Measurements from ENCODE around the gene DIPK1B. TPM values are rescaled to one million over a fixed set of nuclear protein-coding genes. Genes with fewer than 3 reads are reported as not detected.
"Not testable (repeated sequence)": the region's sequence is repeated elsewhere in the genome, so short reads cannot be mapped to it uniquely, and the experiment has no call there.

Gene DIPK1B
- polyA plus RNA-seq, 2 donors, result 1.6 to 2.5 TPM

DNA sequence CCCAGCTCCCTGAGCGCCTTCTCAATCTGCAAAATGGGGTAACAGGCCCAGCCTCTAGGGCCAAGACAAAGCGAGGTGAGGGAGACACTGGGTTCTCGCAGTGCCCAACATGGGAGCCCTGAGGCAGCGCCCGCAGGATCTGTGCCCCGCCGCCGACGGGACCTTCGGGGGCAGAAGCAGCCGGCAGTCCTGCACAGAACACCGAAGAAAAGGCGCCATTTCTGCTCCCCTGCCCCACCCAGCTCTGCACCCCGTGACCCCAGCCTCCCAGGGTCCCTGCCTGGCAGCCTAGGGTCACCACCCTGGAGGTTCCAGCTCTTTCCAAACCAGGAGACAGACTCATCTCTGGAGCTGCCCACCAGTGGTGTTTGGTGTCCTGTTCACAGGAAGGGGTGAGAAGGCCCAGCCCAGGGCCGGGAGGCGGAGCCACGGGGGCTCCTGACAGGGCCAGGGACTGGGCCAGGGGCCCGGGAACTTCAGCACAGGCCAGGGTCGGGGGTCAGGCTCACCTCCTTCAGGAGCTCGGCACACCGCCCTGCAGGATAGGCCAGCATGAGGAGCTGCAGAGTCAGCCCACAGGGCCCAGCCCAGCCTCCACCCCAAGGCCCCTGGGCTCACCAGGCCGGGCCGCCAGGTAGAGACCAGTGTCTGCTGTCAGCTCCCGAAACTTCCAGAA lies 42.4 kb downstream of the DIPK1B start:
- Histone ChIP-seq H3K9me3 (ENCODE audit: control insufficient read depth in 2 of 2, insufficient read depth in 1 of 2, low read depth in 1 of 2, low read length in 1 of 2) (peaks cover 4 to 17% of the 10 kb centered on the region in 2 donors), H3K36me3 (ENCODE audit: control insufficient read depth in 2 of 2, insufficient read depth in 2 of 2, low read length in 1 of 2) (no peaks in the 10 kb centered on the region), H3K27ac (ENCODE audit: low read depth in 2 of 2, low read length in 1 of 2) (no peak overlapping the region), H3K4me1 (ENCODE audit: control insufficient read depth in 2 of 2, insufficient read depth in 2 of 2, low read length in 1 of 2) (no peaks in the 10 kb centered on the region), H3K4me3 (ENCODE audit: low read depth in 1 of 2, low read length in 2 of 2) (no peak overlapping the region), H3K27me3 (ENCODE audit: control insufficient read depth in 1 of 2, insufficient read depth in 2 of 2, low read length in 2 of 2) (no peaks in the 10 kb centered on the region)
- WGBS, 2 donors, result 78 to 79% methylated on average over 24 of the region's 24 CpGs

DNA sequence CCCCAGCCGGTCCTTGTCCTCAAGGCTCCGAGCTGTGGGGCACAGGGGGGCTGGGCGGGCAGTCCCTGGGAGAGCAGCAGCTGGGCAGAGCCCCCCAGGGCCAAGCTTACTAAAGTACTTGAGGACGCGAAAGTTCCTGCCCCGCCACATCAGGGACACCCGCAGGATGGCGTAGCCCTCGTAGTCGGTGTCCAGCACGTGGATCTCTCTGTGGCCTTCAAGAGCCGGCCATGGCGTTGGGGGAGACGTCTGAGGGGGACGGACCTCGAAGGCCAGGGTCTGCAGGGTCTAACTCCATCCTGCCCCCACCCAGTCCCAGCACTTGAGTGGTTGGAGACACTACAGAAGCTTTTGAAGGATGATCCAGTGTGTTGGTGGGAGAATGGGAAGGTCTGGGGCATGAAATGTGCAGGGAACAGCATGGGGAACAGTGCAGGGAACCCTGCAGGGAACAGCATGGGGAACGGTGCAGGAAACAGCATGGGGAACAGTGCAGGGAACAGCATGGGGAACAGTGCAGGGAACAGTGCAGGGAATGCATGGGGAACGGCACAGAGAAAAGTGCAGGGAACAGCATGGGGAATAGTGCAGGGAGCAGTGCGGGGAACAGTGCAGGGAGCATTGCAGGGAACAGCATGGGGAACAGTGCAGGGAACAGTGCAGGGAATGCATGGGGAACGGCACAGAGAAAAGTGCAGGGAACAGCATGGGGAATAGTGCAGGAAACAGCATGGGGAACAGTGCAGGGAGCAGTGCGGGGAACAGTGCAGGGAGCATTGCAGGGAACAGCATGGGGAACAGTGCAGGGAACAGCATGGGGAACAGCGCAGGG lies 43.1 kb downstream of the DIPK1B start:
- not testable (repeated sequence) for H3K27me3 ChIP-seq (ENCODE audit: control insufficient read depth in 1 of 2, insufficient read depth in 2 of 2, low read length in 2 of 2); H3K4me3 ChIP-seq (ENCODE audit: low read depth in 1 of 2, low read length in 2 of 2); H3K4me1 ChIP-seq (ENCODE audit: control insufficient read depth in 2 of 2, insufficient read depth in 2 of 2, low read length in 1 of 2); H3K27ac ChIP-seq (ENCODE audit: low read depth in 2 of 2, low read length in 1 of 2); H3K36me3 ChIP-seq (ENCODE audit: control insufficient read depth in 2 of 2, insufficient read depth in 2 of 2, low read length in 1 of 2)
- WGBS, 2 donors, result 91 to 92% methylated on average over 22 of the region's 22 CpGs
- H3K9me3 ChIP-seq (ENCODE audit: control insufficient read depth in 2 of 2, insufficient read depth in 1 of 2, low read depth in 1 of 2, low read length in 1 of 2), result peaks cover 4 to 17% of the 10 kb centered on the region in 2 donors

DNA sequence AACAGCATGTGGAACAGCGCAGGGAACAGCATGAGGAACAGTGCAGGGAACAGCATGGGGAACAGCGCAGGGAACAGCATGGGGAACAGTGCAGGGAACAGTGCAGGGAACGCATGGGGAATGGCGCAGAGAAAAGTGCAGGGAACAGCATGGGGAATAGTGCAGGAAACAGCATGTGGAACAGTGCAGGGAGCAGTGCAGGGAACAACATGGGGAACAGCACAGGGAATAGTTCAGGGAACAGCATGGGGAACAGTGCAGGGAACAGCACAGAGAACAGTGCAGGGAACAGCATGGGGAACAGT lies 43.7 kb downstream of the DIPK1B start:
- Histone ChIP-seq H3K36me3 (ENCODE audit: control insufficient read depth in 2 of 2, insufficient read depth in 2 of 2, low read length in 1 of 2) (no peaks in the 10 kb centered on the region), H3K27me3 (ENCODE audit: control insufficient read depth in 1 of 2, insufficient read depth in 2 of 2, low read length in 2 of 2) (no peaks in the 10 kb centered on the region), H3K27ac (ENCODE audit: low read depth in 2 of 2, low read length in 1 of 2) (no peak overlapping the region), H3K4me3 (ENCODE audit: low read depth in 1 of 2, low read length in 2 of 2) (no peak overlapping the region), H3K9me3 (ENCODE audit: control insufficient read depth in 2 of 2, insufficient read depth in 1 of 2, low read depth in 1 of 2, low read length in 1 of 2) (peaks cover 4 to 17% of the 10 kb centered on the region in 2 donors), H3K4me1 (ENCODE audit: control insufficient read depth in 2 of 2, insufficient read depth in 2 of 2, low read length in 1 of 2) (no peaks in the 10 kb centered on the region)
- 98 to 99% methylated on average over 4 of the region's 4 CpGs for WGBS, 2 donors

DNA sequence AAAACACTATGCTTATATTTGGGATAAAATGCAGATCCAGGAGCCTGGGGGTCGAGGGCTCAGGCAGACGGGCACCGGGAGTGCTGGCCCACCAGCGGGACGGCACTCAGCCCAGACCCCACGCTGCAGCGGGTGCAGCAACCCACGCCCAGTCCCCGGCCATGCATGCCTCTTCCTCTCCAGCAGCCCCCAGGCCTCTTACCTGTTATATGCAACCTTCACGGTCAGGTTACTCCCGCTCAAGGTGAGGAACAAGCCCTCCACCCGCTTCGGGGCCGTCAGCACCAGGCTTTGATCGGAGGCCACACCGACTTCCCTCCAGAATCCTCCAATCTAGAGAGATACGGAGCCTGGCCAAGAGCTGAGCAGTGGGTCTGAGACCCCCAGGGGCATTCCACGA lies 44.5 kb downstream of the DIPK1B start:
- 91% methylated on average over 18 of the region's 18 CpGs for WGBS, 2 donors
- Histone ChIP-seq H3K9me3 (ENCODE audit: control insufficient read depth in 2 of 2, insufficient read depth in 1 of 2, low read depth in 1 of 2, low read length in 1 of 2) (peaks cover 4 to 14% of the 10 kb centered on the region in 2 donors), H3K36me3 (ENCODE audit: control insufficient read depth in 2 of 2, insufficient read depth in 2 of 2, low read length in 1 of 2) (no peaks in the 10 kb centered on the region), H3K27me3 (ENCODE audit: control insufficient read depth in 1 of 2, insufficient read depth in 2 of 2, low read length in 2 of 2) (no peaks in the 10 kb centered on the region), H3K4me3 (ENCODE audit: low read depth in 1 of 2, low read length in 2 of 2) (no peak overlapping the region), H3K4me1 (ENCODE audit: control insufficient read depth in 2 of 2, insufficient read depth in 2 of 2, low read length in 1 of 2) (no peaks in the 10 kb centered on the region), H3K27ac (ENCODE audit: low read depth in 2 of 2, low read length in 1 of 2) (no peak overlapping the region)

DNA sequence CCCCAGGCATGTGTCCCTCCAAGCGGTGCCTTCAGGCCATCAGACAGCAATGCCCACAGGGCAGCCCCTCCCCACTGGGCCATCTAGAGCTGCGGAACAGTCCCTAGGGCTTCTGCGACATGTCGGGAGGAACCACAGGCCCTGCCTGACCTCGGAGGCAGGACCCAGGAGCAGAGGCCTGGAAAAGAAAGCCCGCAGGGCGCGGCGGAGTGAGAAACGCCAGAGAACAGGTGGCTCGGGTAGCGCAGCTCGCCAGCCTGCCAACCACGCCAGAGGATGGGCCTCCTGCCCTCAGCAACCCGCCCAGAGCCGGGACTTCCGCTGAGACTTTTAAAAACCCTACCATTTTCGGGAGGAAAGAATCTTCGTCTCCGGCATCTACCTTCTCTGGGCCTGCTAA lies 45.0 kb downstream of the DIPK1B start:
- WGBS, 2 donors, result 85 to 88% methylated on average over 20 of the region's 20 CpGs
- Histone ChIP-seq H3K9me3 (ENCODE audit: control insufficient read depth in 2 of 2, insufficient read depth in 1 of 2, low read depth in 1 of 2, low read length in 1 of 2) (peaks cover 4 to 11% of the 10 kb centered on the region in 2 donors), H3K4me3 (ENCODE audit: low read depth in 1 of 2, low read length in 2 of 2) (no peak overlapping the region), H3K27me3 (ENCODE audit: control insufficient read depth in 1 of 2, insufficient read depth in 2 of 2, low read length in 2 of 2) (no peaks in the 10 kb centered on the region), H3K36me3 (ENCODE audit: control insufficient read depth in 2 of 2, insufficient read depth in 2 of 2, low read length in 1 of 2) (no peaks in the 10 kb centered on the region), H3K4me1 (ENCODE audit: control insufficient read depth in 2 of 2, insufficient read depth in 2 of 2, low read length in 1 of 2) (no peaks in the 10 kb centered on the region), H3K27ac (ENCODE audit: low read depth in 2 of 2, low read length in 1 of 2) (no peak overlapping the region)

DNA sequence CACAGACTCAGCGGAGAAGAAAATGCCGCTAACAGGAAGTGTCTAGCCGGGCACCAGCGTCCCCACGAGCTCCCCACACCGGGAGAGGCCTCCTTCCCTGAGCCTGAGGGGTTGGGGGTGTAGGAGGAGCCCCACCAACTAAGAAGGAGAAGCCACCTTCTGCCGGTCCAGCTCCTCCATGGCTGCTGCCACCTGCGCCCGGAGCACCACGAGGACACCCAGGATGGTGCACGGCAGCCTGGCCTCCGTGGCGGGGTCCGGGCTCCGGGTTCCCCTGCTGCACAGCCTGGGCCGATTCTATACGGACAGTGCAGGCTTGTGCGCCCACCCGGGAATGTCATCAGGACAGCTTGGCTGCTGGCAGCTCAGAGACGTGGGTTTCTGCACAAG lies 45.4 kb downstream of the DIPK1B start:
- H3K27me3 ChIP-seq (ENCODE audit: control insufficient read depth in 1 of 2, insufficient read depth in 2 of 2, low read length in 2 of 2), result no peaks in the 10 kb centered on the region
- 78 to 79% methylated on average over 20 of the region's 20 CpGs for WGBS, 2 donors
- H3K36me3 ChIP-seq (ENCODE audit: control insufficient read depth in 2 of 2, insufficient read depth in 2 of 2, low read length in 1 of 2), result no peaks in the 10 kb centered on the region
- H3K4me3 ChIP-seq (ENCODE audit: low read depth in 1 of 2, low read length in 2 of 2), result no peak overlapping the region
- H3K9me3 ChIP-seq (ENCODE audit: control insufficient read depth in 2 of 2, insufficient read depth in 1 of 2, low read depth in 1 of 2, low read length in 1 of 2), result peaks cover 4 to 11% of the 10 kb centered on the region in 2 donors
- H3K27ac ChIP-seq (ENCODE audit: low read depth in 2 of 2, low read length in 1 of 2), result no peak overlapping the region
- H3K4me1 ChIP-seq (ENCODE audit: control insufficient read depth in 2 of 2, insufficient read depth in 2 of 2, low read length in 1 of 2), result no peaks in the 10 kb centered on the region

DNA sequence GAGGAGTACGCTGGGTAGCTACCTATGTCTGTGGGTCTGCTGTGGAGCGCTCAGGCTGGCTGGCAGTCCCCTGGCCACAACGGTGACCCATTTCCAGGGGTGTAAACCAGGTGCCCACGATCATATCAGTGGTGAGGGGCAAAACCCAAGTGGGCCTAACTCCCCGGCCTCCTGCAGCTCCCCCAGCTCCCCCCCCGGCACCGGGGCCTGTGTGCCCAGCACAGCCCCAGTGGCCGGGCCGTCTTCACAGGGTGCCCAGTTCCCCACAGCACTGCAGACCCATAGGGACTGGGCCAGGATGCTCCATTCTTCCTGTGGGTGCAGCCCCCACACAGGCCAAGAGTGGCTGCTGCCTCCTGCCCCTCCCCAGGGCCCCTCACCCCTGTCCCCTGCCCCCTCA lies 46.6 kb downstream of the DIPK1B start:
- H3K4me1 ChIP-seq (ENCODE audit: control insufficient read depth in 2 of 2, insufficient read depth in 2 of 2, low read length in 1 of 2), result no peaks in the 10 kb centered on the region
- WGBS, 2 donors, result 80 to 83% methylated on average over 9 of the region's 9 CpGs
- H3K9me3 ChIP-seq (ENCODE audit: control insufficient read depth in 2 of 2, insufficient read depth in 1 of 2, low read depth in 1 of 2, low read length in 1 of 2), result peaks cover 4 to 11% of the 10 kb centered on the region in 2 donors
- H3K27ac ChIP-seq (ENCODE audit: low read depth in 2 of 2, low read length in 1 of 2), result no peak overlapping the region
- H3K27me3 ChIP-seq (ENCODE audit: control insufficient read depth in 1 of 2, insufficient read depth in 2 of 2, low read length in 2 of 2), result no peaks in the 10 kb centered on the region
- H3K36me3 ChIP-seq (ENCODE audit: control insufficient read depth in 2 of 2, insufficient read depth in 2 of 2, low read length in 1 of 2), result no peaks in the 10 kb centered on the region
- no peak overlapping the region for H3K4me3 ChIP-seq (ENCODE audit: low read depth in 1 of 2, low read length in 2 of 2)

DNA sequence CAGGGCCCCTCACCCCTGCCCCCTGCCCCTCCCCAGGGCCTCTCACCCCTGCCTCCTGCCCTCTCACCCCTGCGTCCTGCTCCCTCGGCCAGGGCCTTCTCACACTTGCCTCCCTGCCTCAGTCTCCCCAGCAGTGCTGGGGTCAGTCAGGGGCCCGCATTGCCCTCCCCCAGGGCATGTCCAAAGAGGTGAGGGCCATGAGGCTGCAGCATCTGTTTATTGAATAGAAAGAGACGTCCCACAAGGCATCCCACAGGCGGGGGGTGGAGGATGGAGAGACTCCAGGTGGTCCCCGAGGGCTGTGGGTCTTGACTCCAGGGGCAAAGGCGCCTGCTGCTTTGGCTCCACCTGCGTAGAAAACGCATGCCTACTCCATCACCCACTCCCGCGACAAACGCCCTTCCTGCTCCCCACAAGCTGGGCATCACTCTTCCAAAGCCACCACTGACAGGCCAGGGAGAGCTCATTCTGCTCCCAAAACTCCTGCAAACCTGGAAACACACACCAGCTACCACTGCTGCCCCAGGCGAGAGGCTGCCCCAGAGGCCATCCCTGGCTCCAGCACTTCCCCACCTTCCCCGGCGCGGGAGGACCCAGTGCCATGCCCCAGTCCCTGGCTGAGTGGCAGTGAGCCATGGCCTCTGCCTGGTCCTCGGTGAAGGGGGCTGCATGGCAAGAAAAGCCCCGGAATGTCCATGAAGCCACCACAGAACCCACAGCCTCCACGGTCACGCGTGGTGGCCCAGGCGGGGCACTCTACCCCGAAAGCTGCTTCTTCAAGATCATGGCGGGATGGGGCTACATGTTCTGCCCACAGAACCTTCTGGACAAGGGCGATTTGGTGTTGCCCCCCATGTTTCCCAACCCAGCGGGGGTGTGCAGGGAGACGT lies 47.3 kb downstream of the DIPK1B start:
- Histone ChIP-seq H3K27ac (ENCODE audit: low read depth in 2 of 2, low read length in 1 of 2) (no peak overlapping the region), H3K4me3 (ENCODE audit: low read depth in 1 of 2, low read length in 2 of 2) (no peak overlapping the region), H3K9me3 (ENCODE audit: control insufficient read depth in 2 of 2, insufficient read depth in 1 of 2, low read depth in 1 of 2, low read length in 1 of 2) (peaks cover 4 to 11% of the 10 kb centered on the region in 2 donors), H3K36me3 (ENCODE audit: control insufficient read depth in 2 of 2, insufficient read depth in 2 of 2, low read length in 1 of 2) (no peaks in the 10 kb centered on the region), H3K27me3 (ENCODE audit: control insufficient read depth in 1 of 2, insufficient read depth in 2 of 2, low read length in 2 of 2) (no peaks in the 10 kb centered on the region), H3K4me1 (ENCODE audit: control insufficient read depth in 2 of 2, insufficient read depth in 2 of 2, low read length in 1 of 2) (no peaks in the 10 kb centered on the region)
- 82 to 87% methylated on average over 25 to 27 of the region's 27 CpGs for WGBS, 2 donors

DNA sequence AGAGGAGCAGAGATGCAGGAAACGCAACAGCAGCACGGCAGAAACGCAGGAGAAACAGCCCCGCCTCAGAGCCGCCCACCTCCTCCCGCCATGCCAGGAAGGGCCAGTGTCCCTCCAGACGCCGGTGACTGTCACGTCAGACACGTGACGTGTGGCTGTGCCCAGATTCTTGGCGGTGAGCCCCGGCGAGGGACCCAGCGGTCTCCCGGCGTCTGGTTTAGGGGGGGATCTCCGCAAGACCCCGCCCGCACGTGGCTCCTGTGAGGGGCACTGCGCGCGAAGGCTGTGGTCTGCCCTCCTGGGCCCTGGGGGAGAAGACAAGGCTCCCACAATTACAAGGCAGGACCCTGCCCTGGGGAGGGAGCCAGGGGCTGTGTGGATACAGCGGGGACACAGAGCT lies 48.1 kb downstream of the DIPK1B start:
- Histone ChIP-seq H3K36me3 (ENCODE audit: control insufficient read depth in 2 of 2, insufficient read depth in 2 of 2, low read length in 1 of 2) (no peaks in the 10 kb centered on the region), H3K27me3 (ENCODE audit: control insufficient read depth in 1 of 2, insufficient read depth in 2 of 2, low read length in 2 of 2) (no peaks in the 10 kb centered on the region), H3K9me3 (ENCODE audit: control insufficient read depth in 2 of 2, insufficient read depth in 1 of 2, low read depth in 1 of 2, low read length in 1 of 2) (peaks cover 4 to 9% of the 10 kb centered on the region in 2 donors), H3K4me1 (ENCODE audit: control insufficient read depth in 2 of 2, insufficient read depth in 2 of 2, low read length in 1 of 2) (no peaks in the 10 kb centered on the region), H3K27ac (ENCODE audit: low read depth in 2 of 2, low read length in 1 of 2) (no peak overlapping the region), H3K4me3 (ENCODE audit: low read depth in 1 of 2, low read length in 2 of 2) (no peak overlapping the region)
- 65 to 78% methylated on average over 24 to 25 of the region's 25 CpGs for WGBS, 2 donors
